SK-N-SH (cell line): ENCODE measurements around the gene MAPK11. TPM values are rescaled to one million over a fixed set of nuclear protein-coding genes. Genes with fewer than 3 reads are reported as not detected.
A peak's percentile ranks its signal among the peaks of the same experiment; 100 is the strongest.

Experiments used
- CTCF ChIA-PET: fragments of 300-600, 350-600 bp; formaldehyde crosslinking; extraction: SDS; loops from one replicate; lab custom pipeline; 2021; lab: Yijun Ruan, JAX
- POLR2A ChIA-PET: fragments of 350-600 bp; sonication (Branson Sonifier 250); formaldehyde crosslinking; extraction: SDS; loops from one replicate; lab custom pipeline; 2020; ENCODE audit warnings: antibody characterized with exemption, inconsistent platforms; lab: Yijun Ruan, JAX
- DNase-seq: peaks from one replicate; pipeline ENCODE4 v3.0.0; 2012
- H2AFZ ChIP-seq: fragments of 200-600 bp; sonication (generic); 2 replicates; pipeline ENCODE4 v1.8.1; 2016; ENCODE audit warnings: antibody characterized with exemption, mild to moderate bottlenecking, low read depth
- H3F3A ChIP-seq: fragments of 200-600 bp; sonication (generic); replicated peaks from 2 replicates; pipeline ENCODE3; 2016; ENCODE audit warnings: antibody characterized with exemption, mild to moderate bottlenecking; ENCODE audit not compliant: insufficient read depth
- H3K27ac ChIP-seq, 2 experiments: fragments of 200-500 bp in 1 of 2; fragments of 200-600 bp in 1 of 2; sonication (Bioruptor generic) in 1 of 2; sonication (generic), shearing (Covaris generic) in 1 of 2; 2 replicates each; pipeline versions ENCODE4 v1.5.1 to v1.6.1; 2014 to 2016; ENCODE audit warnings: low read depth in 2 of 2, inconsistent platforms in 1 of 2, low read length in 1 of 2, mild to moderate bottlenecking in 1 of 2, mixed read lengths in 1 of 2
- H3K27me3 ChIP-seq: fragments of 200-600 bp; sonication (generic), shearing (Covaris generic); 2 replicates; pipeline ENCODE4 v1.6.1; 2016; ENCODE audit warnings: mixed run types; ENCODE audit not compliant: insufficient read depth
- H3K36me3 ChIP-seq, 2 experiments: fragments of 200-500 bp in 1 of 2; fragments of 200-600 bp in 1 of 2; sonication (Bioruptor generic) in 1 of 2; sonication (generic) in 1 of 2; replicated peaks in 1 of 2; 2 replicates each; pipeline versions ENCODE3 to v1.5.1; 2014 to 2016; ENCODE audit warnings: low read length in 1 of 2, mild to moderate bottlenecking in 1 of 2; ENCODE audit not compliant: insufficient read depth in 2 of 2, control insufficient read depth in 1 of 2
- H3K4me1 ChIP-seq, 2 experiments: fragments of 200-500 bp in 1 of 2; fragments of 200-600 bp in 1 of 2; sonication (Bioruptor generic) in 1 of 2; sonication (generic), shearing (Covaris generic) in 1 of 2; 2 replicates each; pipeline versions ENCODE4 v1.5.1 to v1.6.1; 2014 to 2016; ENCODE audit warnings: low read depth in 1 of 2, low read length in 1 of 2, mixed run types in 1 of 2; ENCODE audit not compliant: insufficient read depth in 2 of 2, control insufficient read depth in 1 of 2
- H3K4me2 ChIP-seq: fragments of 200-600 bp; sonication (generic), shearing (Covaris generic); 2 replicates; pipeline ENCODE4 v1.6.1; 2017; ENCODE audit warnings: mixed run types
- H3K4me3 ChIP-seq, 2 experiments: fragments of 200-500 bp in 1 of 2; fragments of 200-600 bp in 1 of 2; sonication (Bioruptor generic) in 1 of 2; sonication (generic), shearing (Covaris generic) in 1 of 2; 2 replicates each; pipeline versions ENCODE4 v1.5.1 to v1.8.1; 2014 to 2016; ENCODE audit warnings: low read depth in 2 of 2, inconsistent platforms in 1 of 2, low read length in 1 of 2, mild to moderate bottlenecking in 1 of 2, mixed read lengths in 1 of 2, moderate library complexity in 1 of 2
- H3K79me2 ChIP-seq: fragments of 200-600 bp; sonication (generic); 2 replicates; pipeline ENCODE4 v1.8.1; 2017; ENCODE audit warnings: mild to moderate bottlenecking; ENCODE audit not compliant: insufficient read depth
- H3K9ac ChIP-seq: fragments of 200-600 bp; sonication (generic); 2 replicates; pipeline ENCODE4 v1.6.1; 2017; ENCODE audit warnings: mixed run types
- H3K9me2 ChIP-seq: fragments of 200-600 bp; sonication (generic); 2 replicates; pipeline ENCODE4 v1.6.1; 2017; ENCODE audit warnings: mixed run types
- H3K9me3 ChIP-seq: fragments of 200-600 bp; sonication (generic); 2 replicates; pipeline ENCODE4 v1.6.1; 2017; ENCODE audit warnings: mixed run types, mild to moderate bottlenecking, moderate library complexity
- H4K20me1 ChIP-seq: fragments of 200-600 bp; sonication (generic); 2 replicates; pipeline ENCODE4 v1.6.1; 2017; ENCODE audit warnings: mild to moderate bottlenecking, mixed run types; ENCODE audit not compliant: insufficient read depth
- ELF1 ChIP-seq: IDR thresholded peaks from 2 replicates; pipeline ENCODE4 v1.4.0; 2012
- EP300 ChIP-seq, 2 experiments: IDR thresholded peaks; 2 replicates each; pipeline versions ENCODE4 v1.4.0 to v1.6.1; 2012; ENCODE audit warnings: borderline replicate concordance in 1 of 2, low read depth in 1 of 2, low read length in 1 of 2
- FOSL2 ChIP-seq: IDR thresholded peaks from 2 replicates; pipeline ENCODE4 v1.4.0; 2012; ENCODE audit warnings: low read depth, mild to moderate bottlenecking, moderate library complexity, borderline replicate concordance
- GABPA ChIP-seq: IDR thresholded peaks from 2 replicates; pipeline ENCODE4 v1.4.0; 2012; ENCODE audit warnings: low read depth, mild to moderate bottlenecking
- GATA2 ChIP-seq: sonication (generic); formaldehyde crosslinking; IDR thresholded peaks from 2 replicates; pipeline ENCODE4 v1.5.0; 2020; ENCODE audit warnings: mild to moderate bottlenecking, missing genetic modification reagents
- JUND ChIP-seq: IDR thresholded peaks from 2 replicates; pipeline ENCODE4 v1.4.0; 2012
- MEF2A ChIP-seq: IDR thresholded peaks from 2 replicates; pipeline ENCODE4 v1.4.0; 2012; ENCODE audit warnings: low read depth, borderline replicate concordance
- NFIC ChIP-seq: IDR thresholded peaks from 2 replicates; pipeline ENCODE4 v1.4.0; 2012; ENCODE audit warnings: borderline replicate concordance
- POLR2AphosphoS5 ChIP-seq: IDR thresholded peaks from 2 replicates; pipeline ENCODE4 v1.6.1; 2012; ENCODE audit warnings: low read depth, low read length
- RAD21 ChIP-seq: IDR thresholded peaks from 2 replicates; pipeline ENCODE4 v1.6.1; 2012; ENCODE audit warnings: mild to moderate bottlenecking, low read length
- RCOR1 ChIP-seq: fragments of 150-350 bp; IDR thresholded peaks from 2 replicates; pipeline ENCODE4 v1.6.1; 2017; ENCODE audit warnings: antibody characterized with exemption, low read length
- SMC3 ChIP-seq: IDR thresholded peaks from 2 replicates; pipeline ENCODE4 v1.6.1; 2012; ENCODE audit warnings: low read depth, low read length, improper control_type of control experiment
- TCF12 ChIP-seq: IDR thresholded peaks from 2 replicates; pipeline ENCODE4 v1.4.0; 2012
- YY1 ChIP-seq: IDR thresholded peaks from 2 replicates; pipeline ENCODE4 v1.4.0; 2012; ENCODE audit warnings: low read depth, mild to moderate bottlenecking
- ZBTB33 ChIP-seq: IDR thresholded peaks from 2 replicates; pipeline ENCODE4 v1.4.0; 2012; ENCODE audit warnings: low read depth, borderline replicate concordance
- WGBS: methylation state at CpG from one replicate; pipeline ENCODE4 v1.1.6; 2017; ENCODE audit warnings: low lambda C conversion rate; 5-methylcytosine and 5-hydroxymethylcytosine counted together
- polyA plus RNA-seq, 3 experiments: library from polyadenylated mRNA; depleted of rRNA; stranded (reverse); fragments of >200 nt; gene quantifications; 2 replicates each; pipeline ENCODE4 v1.2.3, GENCODE V29; 2012

The MAPK11 gene
- polyA plus RNA-seq, 1 of the 3 experiments (the other 2 are of a cell fraction): 36.0 TPM

GRCh38 chr22:50308986-50309600 is 38.9 kb upstream of the MAPK11 start (continued):
- TF ChIP-seq MEF2A: no peak
- TF ChIP-seq RCOR1: no peak

- H3K4me3 ChIP-seq: no peak overlapping the region
- peaks cover 3 to 7% of the 10 kb centered on the region in 2 experiments for H3K36me3 ChIP-seq
- H4K20me1 ChIP-seq: peaks cover 7% of the 10 kb centered on the region
- H3K79me2 ChIP-seq: peaks cover 33% of the 10 kb centered on the region
- no peak for DNase-seq
- H2AFZ ChIP-seq: no peak overlapping the region
- peak overlapping the region; percentile 62; the same call in 1 of the 2 replicates for H3K4me2 ChIP-seq
- CTCF ChIA-PET: interaction anchor here (0.9 kb wide), 1 partner anchor 57 kb away, joined by 3 read pairs; no protein-coding TSS in a partner anchor
- H3K9me2 ChIP-seq: no peaks in the 10 kb centered on the region
- peaks cover 24 to 37% of the 10 kb centered on the region in 2 experiments; a peak in 3 of 4 replicates for H3K4me1 ChIP-seq
- POLR2A ChIA-PET: no interaction called here
- H3K27me3 ChIP-seq: no peaks in the 10 kb centered on the region
- no peaks in the 10 kb centered on the region for H3K9me3 ChIP-seq
- WGBS: 60% methylated on average over 3 of the region's 7 CpGs
- peak overlapping the region; percentile 72 to 85 for H3K27ac ChIP-seq
- TF ChIP-seq FOSL2: no peak
- no peak for TF ChIP-seq YY1
- TF ChIP-seq NFIC: no peak
- TF ChIP-seq ELF1: no peak
- TF ChIP-seq EP300 (IDR thresholded peaks at IDR 0.05; ENCODE audit: borderline replicate concordance in 1 of 2, low read depth in 1 of 2, low read length in 1 of 2): no peak
- no peak for TF ChIP-seq GATA2
- no peak for TF ChIP-seq SMC3
- peaks cover 21% of the 10 kb centered on the region for H3F3A ChIP-seq
- H3K9ac ChIP-seq: no peak overlapping the region
Measured at GRCh38 chr22:50308597-50308935, 38.4 kb upstream of the MAPK11 start.

- Histone ChIP-seq H3K36me3 (peaks cover 3 to 7% of the 10 kb centered on the region in 2 experiments), H2AFZ (no peak overlapping the region), H3K4me1 (peaks cover 29 to 43% of the 10 kb centered on the region in 2 experiments; a peak in 3 of 4 replicates), H3K4me3 (no peak overlapping the region), H4K20me1 (peaks cover 13% of the 10 kb centered on the region), H3K27me3 (no peaks in the 10 kb centered on the region), H3K9ac (no peak overlapping the region), H3F3A (peaks cover 21% of the 10 kb centered on the region), H3K79me2 (peaks cover 39% of the 10 kb centered on the region), H3K9me2 (no peaks in the 10 kb centered on the region), H3K9me3 (no peaks in the 10 kb centered on the region)
- no peak for DNase-seq
- ChIA-PET CTCF (interaction anchor here (0.6 to 1.5 kb wide), 4 partner anchors 18 to 65 kb away, joined by 3 to 5 read pairs (median 3); partner anchors contain the start of gene DENND6B), POLR2A (interaction anchor here (0.6 to 1.1 kb wide), 2 partner anchors 13 to 19 kb away, joined by 5 to 7 read pairs; partner anchors contain the start of gene DENND6B)
- WGBS: 59% methylated on average over 7 of the region's 19 CpGs
- TF ChIP-seq RAD21 (no peak), JUND (no peak), ZBTB33 (no peak), POLR2AphosphoS5 (no peak), TCF12 (no peak), GABPA (no peak), FOSL2 (no peak), SMC3 (no peak), ELF1 (no peak)
- TF ChIP-seq, all 33 proteins: peak for 0
- Histone ChIP-seq H3K27ac (peak overlapping the region; percentile 72 to 85), H3K4me2 (peak overlapping the region; percentile 62; the same call in 1 of the 2 replicates)
Measured at GRCh38 chr22:50307890-50308596, 37.9 kb upstream of the MAPK11 start.
